PFSK-1 (cell line): ENCODE results near the gene GAGE10.

Experiments used
- FOXP2 ChIP-seq: optimal IDR thresholded peaks from 2 replicates; pipeline ENCODE3; 2011; ENCODE audit warnings: borderline replicate concordance, control low read depth, inconsistent platforms; ENCODE audit not compliant: insufficient read depth; ENCODE audit errors: extremely low read length, extremely low read depth
- POLR2AphosphoS5 ChIP-seq: IDR thresholded peaks from 2 replicates; pipeline ENCODE4 v1.6.1; 2012; ENCODE audit warnings: low read depth, mild to moderate bottlenecking, control low read depth, low read length, moderate library complexity
- SIN3A ChIP-seq: IDR thresholded peaks from 2 replicates; pipeline ENCODE4 v1.6.1; 2012; ENCODE audit warnings: mild to moderate bottlenecking, low read length, moderate library complexity, borderline replicate concordance; ENCODE audit not compliant: insufficient read depth
- TAF1 ChIP-seq: IDR thresholded peaks from 2 replicates; pipeline ENCODE4 v1.6.1; 2012; ENCODE audit warnings: low read length, control low read depth, borderline replicate concordance; ENCODE audit not compliant: insufficient read depth
- TF ChIP-seq, protein P1 (sequence below), 2 experiments: IDR thresholded peaks; 2 replicates each; pipeline versions ENCODE4 v1.6.1 to v1.8.0; 2011 to 2012; ENCODE audit warnings: low read depth in 2 of 2, low read length in 2 of 2, control low read depth in 1 of 2, inconsistent platforms in 1 of 2, mild to moderate bottlenecking in 1 of 2, moderate library complexity in 1 of 2; ENCODE audit not compliant: insufficient read depth in 1 of 2

Gene GAGE10

DNA sequence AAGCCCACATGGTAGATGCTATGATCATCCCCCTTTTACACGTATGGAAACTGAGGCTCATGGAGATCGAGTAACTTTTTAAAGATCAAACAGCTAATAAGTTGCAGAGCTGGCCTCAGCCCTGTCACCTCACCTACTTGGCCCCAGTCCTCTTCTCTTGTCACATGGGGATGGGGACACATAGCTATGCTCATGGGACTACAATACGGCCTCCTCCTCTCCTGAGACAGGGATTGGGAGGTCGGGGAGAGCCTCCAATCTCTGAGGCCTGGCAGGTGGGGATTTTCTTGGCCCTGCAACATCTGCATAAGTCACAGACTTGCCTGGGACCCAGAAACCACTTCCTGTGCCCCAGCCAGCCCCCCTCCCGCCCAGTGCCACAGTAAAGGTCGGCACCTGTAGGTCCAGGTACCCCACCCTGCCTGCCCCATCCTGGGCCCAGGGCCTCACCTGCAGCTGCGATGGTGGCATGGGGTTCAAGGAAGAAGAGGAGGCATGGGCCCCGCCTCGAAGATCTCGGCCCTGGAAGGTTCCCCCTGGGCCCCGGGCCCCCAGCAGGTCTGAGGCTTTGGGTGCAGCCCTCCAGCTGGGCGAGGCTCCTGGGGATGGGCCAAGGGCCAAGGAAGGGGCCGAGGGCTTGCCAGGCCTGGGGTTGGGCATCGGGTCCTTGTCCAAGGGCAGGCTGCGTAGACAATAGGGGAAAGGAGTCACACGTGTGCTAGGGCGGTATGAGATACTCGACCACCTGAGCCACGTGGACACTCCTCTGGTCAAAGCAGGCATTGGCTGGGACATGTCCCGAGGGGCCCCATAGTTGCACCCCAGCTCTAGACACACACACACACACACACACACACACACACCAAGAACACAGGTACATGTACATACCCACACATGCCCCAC, 45.3 kb upstream of the GAGE10 start:
- TF ChIP-seq, protein P1, sequence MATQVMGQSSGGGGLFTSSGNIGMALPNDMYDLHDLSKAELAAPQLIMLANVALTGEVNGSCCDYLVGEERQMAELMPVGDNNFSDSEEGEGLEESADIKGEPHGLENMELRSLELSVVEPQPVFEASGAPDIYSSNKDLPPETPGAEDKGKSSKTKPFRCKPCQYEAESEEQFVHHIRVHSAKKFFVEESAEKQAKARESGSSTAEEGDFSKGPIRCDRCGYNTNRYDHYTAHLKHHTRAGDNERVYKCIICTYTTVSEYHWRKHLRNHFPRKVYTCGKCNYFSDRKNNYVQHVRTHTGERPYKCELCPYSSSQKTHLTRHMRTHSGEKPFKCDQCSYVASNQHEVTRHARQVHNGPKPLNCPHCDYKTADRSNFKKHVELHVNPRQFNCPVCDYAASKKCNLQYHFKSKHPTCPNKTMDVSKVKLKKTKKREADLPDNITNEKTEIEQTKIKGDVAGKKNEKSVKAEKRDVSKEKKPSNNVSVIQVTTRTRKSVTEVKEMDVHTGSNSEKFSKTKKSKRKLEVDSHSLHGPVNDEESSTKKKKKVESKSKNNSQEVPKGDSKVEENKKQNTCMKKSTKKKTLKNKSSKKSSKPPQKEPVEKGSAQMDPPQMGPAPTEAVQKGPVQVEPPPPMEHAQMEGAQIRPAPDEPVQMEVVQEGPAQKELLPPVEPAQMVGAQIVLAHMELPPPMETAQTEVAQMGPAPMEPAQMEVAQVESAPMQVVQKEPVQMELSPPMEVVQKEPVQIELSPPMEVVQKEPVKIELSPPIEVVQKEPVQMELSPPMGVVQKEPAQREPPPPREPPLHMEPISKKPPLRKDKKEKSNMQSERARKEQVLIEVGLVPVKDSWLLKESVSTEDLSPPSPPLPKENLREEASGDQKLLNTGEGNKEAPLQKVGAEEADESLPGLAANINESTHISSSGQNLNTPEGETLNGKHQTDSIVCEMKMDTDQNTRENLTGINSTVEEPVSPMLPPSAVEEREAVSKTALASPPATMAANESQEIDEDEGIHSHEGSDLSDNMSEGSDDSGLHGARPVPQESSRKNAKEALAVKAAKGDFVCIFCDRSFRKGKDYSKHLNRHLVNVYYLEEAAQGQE (IDR thresholded peaks at IDR 0.05; ENCODE audit: insufficient read depth in 1 of 2, low read depth in 2 of 2, low read length in 2 of 2), result no peak
- TF ChIP-seq FOXP2, result no peak
- no peak for TF ChIP-seq SIN3A

DNA sequence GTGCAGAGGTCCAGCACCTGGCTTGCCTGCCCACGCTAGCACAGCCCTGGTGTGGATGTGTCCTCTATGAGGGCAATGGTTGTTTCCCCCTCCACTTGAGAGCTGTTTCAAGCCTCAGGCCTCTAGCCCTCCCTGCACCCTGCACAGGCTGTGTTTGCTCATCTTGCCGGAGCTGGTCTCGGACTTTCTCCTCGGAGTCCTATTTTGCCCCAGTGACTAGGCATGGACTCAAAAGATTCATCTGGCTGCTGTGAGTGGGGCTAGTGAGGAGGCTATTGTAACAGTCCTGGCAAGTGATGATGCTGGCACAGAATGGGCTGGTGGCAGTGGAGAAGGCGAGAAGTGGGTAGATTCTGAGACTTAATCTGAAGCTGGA, 44.7 kb upstream of the GAGE10 start:
- TF ChIP-seq SIN3A (no peak), TAF1 (no peak), FOXP2 (no peak), POLR2AphosphoS5 (no peak)
- TF ChIP-seq, protein P1 (IDR thresholded peaks at IDR 0.05; ENCODE audit: insufficient read depth in 1 of 2, low read depth in 2 of 2, low read length in 2 of 2), result no peak

DNA sequence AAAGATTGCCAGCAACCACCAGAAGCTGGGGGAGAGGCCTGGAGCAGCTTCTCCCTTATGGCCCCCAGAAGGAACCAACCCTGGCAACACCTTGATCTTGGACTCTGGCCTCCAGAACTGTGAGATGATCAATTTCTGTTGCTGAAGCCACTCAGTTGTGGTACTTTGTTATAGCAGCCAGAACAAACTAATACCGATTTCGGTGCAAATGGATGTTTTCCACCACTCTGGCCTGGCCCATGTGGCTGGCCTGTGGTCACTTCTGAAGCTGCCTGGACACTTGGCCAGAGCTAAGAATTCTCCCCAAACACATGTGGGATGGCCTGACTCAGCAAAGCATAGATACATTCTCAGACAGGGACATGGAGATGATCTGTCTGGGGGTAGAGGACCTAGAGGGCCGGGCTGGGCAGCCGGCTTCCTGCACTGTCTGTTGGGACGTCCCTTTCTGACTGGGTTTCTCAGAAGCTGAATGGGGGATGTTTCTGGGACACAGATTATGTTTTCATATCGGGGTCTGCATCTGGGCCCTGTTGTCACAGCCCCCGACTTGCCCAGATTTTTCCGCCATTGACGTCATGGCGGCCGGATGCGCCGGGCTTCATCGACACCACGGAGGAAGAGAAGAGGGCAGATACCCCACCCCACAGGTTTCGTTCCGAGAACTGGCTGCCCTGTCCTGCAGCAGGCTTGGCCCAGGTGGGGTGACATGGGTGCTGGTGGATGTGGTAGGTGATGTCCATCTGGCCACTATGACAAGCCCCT, 43.0 kb upstream of the GAGE10 start:
- TF ChIP-seq, protein P1 (IDR thresholded peaks at IDR 0.05; ENCODE audit: insufficient read depth in 1 of 2, low read depth in 2 of 2, low read length in 2 of 2), result no peak
- TF ChIP-seq FOXP2 (no peak), SIN3A (no peak), TAF1 (no peak), POLR2AphosphoS5 (no peak)

DNA sequence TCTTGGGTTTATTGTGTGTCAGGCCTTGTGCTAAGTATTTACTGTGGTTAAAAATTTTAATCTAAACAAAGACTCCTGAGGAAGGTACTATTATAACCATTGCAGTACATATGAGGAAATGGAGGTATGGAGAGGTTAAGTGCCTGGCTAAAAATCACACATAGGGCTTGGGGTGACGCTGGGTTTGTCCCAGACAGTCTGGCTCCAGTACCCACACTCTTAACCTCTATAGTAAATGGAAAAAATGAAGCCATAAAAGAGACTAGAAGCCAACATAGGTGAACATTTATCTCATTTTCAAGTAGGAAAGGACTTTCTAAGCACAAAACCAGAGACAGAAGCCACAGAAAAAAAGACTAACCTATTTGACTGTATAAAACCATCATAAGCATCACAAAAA, 40.8 kb upstream of the GAGE10 start:
- TF ChIP-seq FOXP2 (no peak), TAF1 (no peak), SIN3A (no peak)
- TF ChIP-seq, protein P1 (IDR thresholded peaks at IDR 0.05; ENCODE audit: insufficient read depth in 1 of 2, low read depth in 2 of 2, low read length in 2 of 2), result no peak
